Hepatocyte (in vitro differentiated cells): Measurements from ENCODE around the gene GGTA1.

ENCODE experiments used
- CTCF ChIP-seq: fragments of 200-600 bp; sonication (generic); IDR thresholded peaks from 2 replicates; pipeline ENCODE4 v1.5.1; 2016; ENCODE audit warnings: antibody characterized with exemption, mild to moderate bottlenecking; ENCODE audit not compliant: poor library complexity
- EZH2 ChIP-seq: fragments of 200-600 bp; sonication (generic); IDR thresholded peaks from 2 replicates; pipeline ENCODE4 v1.6.1; 2016; ENCODE audit warnings: antibody characterized with exemption, mild to moderate bottlenecking, borderline replicate concordance

- TF ChIP-seq CTCF (no peak), EZH2 (no peak)
Measured at GRCh38 chr9:121405899-121406298, 93.7 kb downstream of the GGTA1 start.
